Adrenal gland (tissue), 5 donors: ENCODE results near the gene SYT6.

Experiments
- POLR2A ChIP-seq, 2 donors: fragments of 450-650 bp; IDR thresholded peaks; one replicate each; pipeline ENCODE4 v1.6.1; 2017; ENCODE audit warnings: antibody characterized with exemption in 2 of 2, mild to moderate bottlenecking in 2 of 2, moderate library complexity in 1 of 2
- TF ChIP-seq, protein P1 (sequence below), 6 experiments: fragments of 450-650 bp in 4 of 6; fragments of 200-600 bp in 2 of 6; sonication (generic) in 1 of 6; IDR thresholded peaks; 1 replicate in 5 of 6; 2 replicates in 1 of 6; pipeline versions ENCODE4 v1.5.1 to v1.8.0; 2016 to 2021; ENCODE audit warnings: antibody characterized with exemption in 6 of 6, mild to moderate bottlenecking in 2 of 6, moderate library complexity in 1 of 6
- donor health status: DM: no; HTN: no; CAD: no.

DNA sequence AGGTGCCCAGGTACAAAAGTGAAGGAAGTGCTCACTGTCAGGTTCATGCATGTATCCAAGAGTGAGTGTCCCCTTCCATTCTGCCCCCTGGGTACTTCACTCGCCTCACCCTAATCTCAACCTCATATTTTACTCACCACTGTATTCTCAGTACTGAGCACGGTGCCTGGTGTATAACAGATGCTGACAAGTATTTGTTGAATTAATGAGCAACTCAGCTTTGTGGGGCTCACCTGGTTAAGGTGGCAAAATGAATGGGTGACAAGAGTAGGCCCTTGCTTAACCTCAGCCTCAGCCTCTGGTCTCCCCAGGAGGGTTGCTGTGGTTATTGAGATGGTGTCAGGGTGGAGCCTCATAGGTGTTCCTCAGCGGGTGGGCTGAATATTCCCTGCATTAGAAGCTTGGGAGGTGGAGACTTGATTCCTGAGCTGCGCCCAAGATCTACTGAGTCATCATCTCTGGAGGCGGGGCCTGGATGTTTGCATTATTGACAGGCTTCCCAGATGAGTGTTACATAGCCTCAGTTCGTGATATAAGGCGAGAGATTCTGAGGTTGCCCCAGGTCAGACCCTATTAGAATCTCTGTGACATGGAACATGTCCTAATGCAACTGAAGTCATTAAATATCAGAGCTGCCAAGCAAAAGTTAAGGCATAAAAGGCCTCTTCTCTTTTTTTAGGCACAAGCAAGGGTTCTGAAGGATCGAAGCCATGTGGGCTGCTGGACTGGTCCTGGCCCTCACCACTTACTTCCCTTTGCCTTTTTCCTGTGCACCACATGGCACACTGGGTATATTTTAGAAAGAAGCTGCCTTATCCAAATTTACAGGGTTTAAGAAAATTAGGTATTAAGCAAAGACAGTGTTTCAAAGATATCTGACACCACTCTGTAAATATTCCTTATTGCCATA lies 39.2 kb downstream of the SYT6 start:
- TF ChIP-seq, protein P1, sequence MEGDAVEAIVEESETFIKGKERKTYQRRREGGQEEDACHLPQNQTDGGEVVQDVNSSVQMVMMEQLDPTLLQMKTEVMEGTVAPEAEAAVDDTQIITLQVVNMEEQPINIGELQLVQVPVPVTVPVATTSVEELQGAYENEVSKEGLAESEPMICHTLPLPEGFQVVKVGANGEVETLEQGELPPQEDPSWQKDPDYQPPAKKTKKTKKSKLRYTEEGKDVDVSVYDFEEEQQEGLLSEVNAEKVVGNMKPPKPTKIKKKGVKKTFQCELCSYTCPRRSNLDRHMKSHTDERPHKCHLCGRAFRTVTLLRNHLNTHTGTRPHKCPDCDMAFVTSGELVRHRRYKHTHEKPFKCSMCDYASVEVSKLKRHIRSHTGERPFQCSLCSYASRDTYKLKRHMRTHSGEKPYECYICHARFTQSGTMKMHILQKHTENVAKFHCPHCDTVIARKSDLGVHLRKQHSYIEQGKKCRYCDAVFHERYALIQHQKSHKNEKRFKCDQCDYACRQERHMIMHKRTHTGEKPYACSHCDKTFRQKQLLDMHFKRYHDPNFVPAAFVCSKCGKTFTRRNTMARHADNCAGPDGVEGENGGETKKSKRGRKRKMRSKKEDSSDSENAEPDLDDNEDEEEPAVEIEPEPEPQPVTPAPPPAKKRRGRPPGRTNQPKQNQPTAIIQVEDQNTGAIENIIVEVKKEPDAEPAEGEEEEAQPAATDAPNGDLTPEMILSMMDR (IDR thresholded peaks at IDR 0.05) = no peak
- TF ChIP-seq POLR2A (IDR thresholded peaks at IDR 0.05) = no peak
